22Rv1 (cell line): ENCODE data around the gene HEATR1.

Experiments
- H3K27ac ChIP-seq: fragments of 450-650 bp; 2 replicates; pipeline ENCODE4 v1.5.1; 2017
- CTCF ChIP-seq: fragments of 450-650 bp; IDR thresholded peaks from 2 replicates; pipeline ENCODE4 v1.5.1; 2017; ENCODE audit warnings: mild to moderate bottlenecking
- ZFX ChIP-seq: fragments of 450-650 bp; IDR thresholded peaks from 2 replicates; pipeline ENCODE4 v1.6.1; 2017; ENCODE audit warnings: antibody characterized with exemption, borderline replicate concordance

The HEATR1 gene

DNA sequence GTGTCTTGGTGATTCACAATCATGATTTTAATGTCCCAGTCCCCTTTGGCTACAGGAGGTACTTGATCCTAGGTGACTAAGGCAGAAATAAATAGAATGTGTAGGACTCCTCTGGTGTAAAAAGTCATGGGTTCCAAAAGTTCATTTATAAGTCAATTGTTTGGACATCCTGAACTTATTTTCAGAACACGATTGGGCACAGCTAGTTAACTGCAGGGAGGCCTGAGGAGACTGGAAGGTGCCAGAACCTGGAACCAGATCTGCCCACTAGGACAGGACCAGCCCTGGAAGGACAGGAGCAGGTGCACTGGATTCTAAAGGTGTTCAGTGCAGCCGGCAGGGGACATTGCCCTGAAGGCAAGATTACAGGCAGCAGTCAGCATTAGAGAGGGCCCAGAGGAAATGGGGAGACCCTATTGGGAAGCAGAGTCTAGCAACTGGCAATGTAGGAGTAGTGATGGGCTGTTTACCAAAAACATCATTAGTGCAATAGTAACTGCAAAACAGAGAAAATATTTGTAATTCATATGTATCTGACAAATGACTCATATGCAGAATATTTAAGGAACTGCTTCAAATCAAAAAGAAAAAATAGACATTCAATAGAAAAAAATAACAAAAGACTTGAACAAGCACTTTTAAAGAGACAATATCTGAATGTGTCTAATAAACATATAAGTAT lies 23.6 kb upstream of the HEATR1 start:
- TF ChIP-seq CTCF: no peak
- TF ChIP-seq ZFX: no peak

GRCh38 chr1:236623371-236624166 lies 19.3 kb upstream of the HEATR1 start:
- H3K27ac ChIP-seq: no peak overlapping the region
- no peak for TF ChIP-seq ZFX
- no peak for TF ChIP-seq CTCF

More for the DNA sequence above, 23.6 kb upstream of the HEATR1 start:
- H3K27ac ChIP-seq: no peak overlapping the region

DNA sequence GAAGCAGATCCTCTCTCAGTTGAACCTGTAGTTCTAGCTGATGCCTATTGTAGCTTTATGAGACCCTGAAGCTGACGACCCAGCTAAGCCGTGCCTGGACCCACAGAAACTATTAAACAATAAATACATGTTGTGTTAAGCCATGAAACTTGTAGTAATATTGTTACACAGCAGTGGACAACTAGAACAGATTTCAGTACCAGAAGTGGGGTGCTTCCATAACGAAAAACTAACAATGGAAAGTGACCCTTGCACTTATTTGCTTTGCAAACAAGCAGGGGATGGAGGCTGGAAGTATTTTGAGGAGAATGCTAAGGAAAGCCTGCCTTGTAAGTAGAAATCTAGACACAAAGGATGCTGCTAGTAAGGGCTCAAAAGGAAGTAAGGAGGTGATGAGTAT lies 18.1 kb upstream of the HEATR1 start:
- TF ChIP-seq ZFX: no peak
- TF ChIP-seq CTCF: no peak
- no peak overlapping the region for H3K27ac ChIP-seq

DNA sequence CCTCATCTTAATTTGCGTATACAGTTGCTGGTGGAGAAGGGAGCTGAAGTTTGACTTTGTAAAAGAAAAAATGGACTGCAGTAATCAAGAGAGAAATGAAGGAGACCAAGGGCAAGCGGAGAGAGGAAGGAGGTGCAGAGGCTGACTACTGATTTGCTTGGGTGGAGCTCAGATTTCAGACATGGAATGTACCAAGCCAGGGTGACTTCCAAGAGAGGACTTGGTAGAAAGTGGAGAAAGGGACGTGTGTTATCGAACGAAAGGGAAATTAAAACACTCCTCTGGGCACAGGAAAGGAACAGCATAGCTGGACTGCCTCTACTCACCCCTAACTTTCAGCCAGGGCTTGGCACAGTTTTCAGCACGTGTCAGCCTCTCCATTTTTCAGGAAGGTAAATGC lies 15.1 kb upstream of the HEATR1 start:
- H3K27ac ChIP-seq: no peak overlapping the region
- TF ChIP-seq CTCF (no peak), ZFX (no peak)

- TF ChIP-seq ZFX: no peak
- no peak for TF ChIP-seq CTCF
- no peak overlapping the region for H3K27ac ChIP-seq
These were observed 14.2 kb upstream of the HEATR1 start for GRCh38 chr1:236618507-236618906.

DNA sequence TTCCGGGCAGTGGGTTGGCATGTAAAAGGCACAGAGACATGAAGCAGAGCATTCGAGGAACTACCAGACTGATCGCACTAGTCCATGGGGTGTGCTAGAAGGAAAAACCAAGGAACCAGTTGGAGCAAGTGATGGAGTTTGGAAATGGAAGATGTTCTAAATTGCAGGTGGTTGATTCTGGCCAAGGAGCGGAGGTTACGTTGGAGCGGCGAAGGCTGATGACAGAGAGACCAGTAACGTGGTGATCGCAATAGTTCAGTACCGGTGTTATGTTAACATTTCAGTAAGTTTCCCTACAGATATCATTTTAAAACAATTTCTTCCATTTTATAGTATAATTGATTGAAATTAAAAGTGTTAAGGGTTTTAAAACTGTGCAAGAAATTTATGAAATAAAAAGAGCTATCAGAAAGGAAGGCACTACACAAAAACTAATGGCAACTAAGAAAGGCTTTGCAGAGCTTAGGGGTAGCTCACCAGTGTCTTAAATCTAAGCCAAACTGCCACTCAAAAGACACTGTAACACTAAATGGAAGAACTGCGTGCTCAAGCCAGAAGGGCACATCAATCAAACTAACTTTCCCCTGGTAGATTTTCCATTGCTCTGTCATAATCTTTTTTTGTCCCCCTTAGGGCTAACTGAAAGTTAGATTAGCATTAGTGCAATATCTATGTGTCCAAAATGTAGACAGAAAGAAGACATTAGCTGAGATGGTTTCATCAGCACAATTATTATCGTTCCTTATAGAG lies 11.3 kb upstream of the HEATR1 start:
- no peak for TF ChIP-seq ZFX
- TF ChIP-seq CTCF: no peak
- H3K27ac ChIP-seq: no peak overlapping the region

GRCh38 chr1:236612349-236612748 lies 8.0 kb upstream of the HEATR1 start:
- TF ChIP-seq CTCF: no peak
- TF ChIP-seq ZFX: no peak
- no peak overlapping the region for H3K27ac ChIP-seq
